HepG2 (cell line): Measurements from ENCODE around the gene RNASE11. TPM values are rescaled to one million over a fixed set of nuclear protein-coding genes. Genes with fewer than 3 reads are reported as not detected.
A peak's percentile ranks its signal among the peaks of the same experiment; 100 is the strongest.

Experiments used
- CENPBD1 ChIP-seq: sonication (generic); formaldehyde crosslinking; IDR thresholded peaks from 2 replicates; pipeline ENCODE4 v1.8.0; 2022; ENCODE audit warnings: missing genetic modification reagents, low read depth, mild to moderate bottlenecking, borderline replicate concordance
- E2F1 ChIP-seq: sonication (generic); formaldehyde crosslinking; IDR thresholded peaks from 2 replicates; pipeline ENCODE4 v1.5.0; 2020; ENCODE audit warnings: missing genetic modification reagents
- ELF3 ChIP-seq: IDR thresholded peaks from 2 replicates; pipeline ENCODE4 v1.6.1; 2016; ENCODE audit warnings: missing genetic modification reagents, missing compliant biosample characterization
- GLI4 ChIP-seq: sonication (generic); formaldehyde crosslinking; IDR thresholded peaks from 2 replicates; pipeline ENCODE4 v1.5.1; 2020; ENCODE audit warnings: missing genetic modification reagents, mild to moderate bottlenecking, moderate library complexity, borderline replicate concordance
- HINFP ChIP-seq: sonication (generic); formaldehyde crosslinking; IDR thresholded peaks from 2 replicates; pipeline ENCODE4 v1.4.0; 2020; ENCODE audit warnings: low read depth, mild to moderate bottlenecking, missing genetic modification reagents
- NCOA2 ChIP-seq: sonication (generic); formaldehyde crosslinking; IDR thresholded peaks from 2 replicates; pipeline ENCODE4 v1.8.0; 2022; ENCODE audit warnings: inconsistent platforms
- PHF8 ChIP-seq: sonication (generic); formaldehyde crosslinking; IDR thresholded peaks from 2 replicates; pipeline ENCODE4 v1.5.0; 2020; ENCODE audit warnings: missing genetic modification reagents
- RARG ChIP-seq: sonication (generic); formaldehyde crosslinking; IDR thresholded peaks from 2 replicates; pipeline ENCODE4 v1.4.0; 2020; ENCODE audit warnings: low read depth, mild to moderate bottlenecking, missing genetic modification reagents
- SRY ChIP-seq: sonication (generic); formaldehyde crosslinking; IDR thresholded peaks from 2 replicates; pipeline ENCODE4 v1.8.0; 2022; ENCODE audit warnings: mild to moderate bottlenecking, missing genetic modification reagents
- ZBTB8A ChIP-seq: sonication (generic); formaldehyde crosslinking; IDR thresholded peaks from 2 replicates; pipeline ENCODE4 v1.4.0; 2020; ENCODE audit warnings: mild to moderate bottlenecking, low read depth, missing genetic modification reagents, borderline replicate concordance
- ZNF251 ChIP-seq: sonication (generic); formaldehyde crosslinking; IDR thresholded peaks from 2 replicates; pipeline ENCODE4 v1.9.0; 2021; ENCODE audit warnings: mild to moderate bottlenecking, missing genetic modification reagents
- ZNF326 ChIP-seq: sonication (generic); formaldehyde crosslinking; IDR thresholded peaks from 2 replicates; pipeline ENCODE4 v1.4.0; 2020; ENCODE audit warnings: missing genetic modification reagents, borderline replicate concordance
- ZNF367 ChIP-seq: sonication (generic); formaldehyde crosslinking; IDR thresholded peaks from 2 replicates; pipeline ENCODE4 v1.4.0; 2020; ENCODE audit warnings: missing genetic modification reagents, borderline replicate concordance
- ZNF558 ChIP-seq: sonication (generic); formaldehyde crosslinking; IDR thresholded peaks from 2 replicates; pipeline ENCODE4 v1.9.0; 2022; ENCODE audit warnings: mild to moderate bottlenecking, missing genetic modification reagents, borderline replicate concordance
- polyA plus RNA-seq, 8 experiments: library from polyadenylated mRNA; depleted of rRNA in 3 of 8; stranded (reverse) in 7 of 8; unstranded in 1 of 8; fragments of >200 nt; fragmentation: Illumina TruSeq in 4 of 8; extraction: Trizol in 4 of 8; gene quantifications; 2 replicates each; pipeline versions ENCODE4 v1.2.1 to v1.2.3, GENCODE V29; 2011 to 2016; ENCODE audit warnings: low read depth in 4 of 8, missing spikeins in 1 of 8, mixed read lengths in 1 of 8; ENCODE audit not compliant: insufficient read depth in 1 of 8
- total RNA-seq, 5 experiments: library from RNA; depleted of rRNA; stranded (reverse); fragments of >200 nt; fragmentation: Illumina TruSeq; extraction: Trizol; gene quantifications; 2 replicates each; pipeline ENCODE4 v1.2.3, GENCODE V29; 2016; ENCODE audit warnings: low read depth in 1 of 5
- TF ChIP-seq, protein P1 (sequence below): sonication (generic); formaldehyde crosslinking; IDR thresholded peaks from 2 replicates; pipeline ENCODE4 v1.4.0; 2020; ENCODE audit warnings: missing genetic modification reagents, borderline replicate concordance
- TF ChIP-seq, protein P2 (sequence below): sonication (generic); formaldehyde crosslinking; IDR thresholded peaks from 2 replicates; pipeline ENCODE4 v1.5.0; 2020; ENCODE audit warnings: missing genetic modification reagents
- TF ChIP-seq, protein P3 (sequence below): sonication (generic); formaldehyde crosslinking; IDR thresholded peaks from 2 replicates; pipeline ENCODE4 v1.8.1; 2022; ENCODE audit warnings: mild to moderate bottlenecking, missing genetic modification reagents

RNASE11 gene
- total and polyA plus RNA-seq, 2 of the 13 experiments (the other 11 are each of a cell fraction or from before 2014, with no cell fraction given): not detected

GRCh38 chr14:20606190-20606901 is 18.5 kb upstream of the RNASE11 start (continued):
- TF ChIP-seq, protein P1, sequence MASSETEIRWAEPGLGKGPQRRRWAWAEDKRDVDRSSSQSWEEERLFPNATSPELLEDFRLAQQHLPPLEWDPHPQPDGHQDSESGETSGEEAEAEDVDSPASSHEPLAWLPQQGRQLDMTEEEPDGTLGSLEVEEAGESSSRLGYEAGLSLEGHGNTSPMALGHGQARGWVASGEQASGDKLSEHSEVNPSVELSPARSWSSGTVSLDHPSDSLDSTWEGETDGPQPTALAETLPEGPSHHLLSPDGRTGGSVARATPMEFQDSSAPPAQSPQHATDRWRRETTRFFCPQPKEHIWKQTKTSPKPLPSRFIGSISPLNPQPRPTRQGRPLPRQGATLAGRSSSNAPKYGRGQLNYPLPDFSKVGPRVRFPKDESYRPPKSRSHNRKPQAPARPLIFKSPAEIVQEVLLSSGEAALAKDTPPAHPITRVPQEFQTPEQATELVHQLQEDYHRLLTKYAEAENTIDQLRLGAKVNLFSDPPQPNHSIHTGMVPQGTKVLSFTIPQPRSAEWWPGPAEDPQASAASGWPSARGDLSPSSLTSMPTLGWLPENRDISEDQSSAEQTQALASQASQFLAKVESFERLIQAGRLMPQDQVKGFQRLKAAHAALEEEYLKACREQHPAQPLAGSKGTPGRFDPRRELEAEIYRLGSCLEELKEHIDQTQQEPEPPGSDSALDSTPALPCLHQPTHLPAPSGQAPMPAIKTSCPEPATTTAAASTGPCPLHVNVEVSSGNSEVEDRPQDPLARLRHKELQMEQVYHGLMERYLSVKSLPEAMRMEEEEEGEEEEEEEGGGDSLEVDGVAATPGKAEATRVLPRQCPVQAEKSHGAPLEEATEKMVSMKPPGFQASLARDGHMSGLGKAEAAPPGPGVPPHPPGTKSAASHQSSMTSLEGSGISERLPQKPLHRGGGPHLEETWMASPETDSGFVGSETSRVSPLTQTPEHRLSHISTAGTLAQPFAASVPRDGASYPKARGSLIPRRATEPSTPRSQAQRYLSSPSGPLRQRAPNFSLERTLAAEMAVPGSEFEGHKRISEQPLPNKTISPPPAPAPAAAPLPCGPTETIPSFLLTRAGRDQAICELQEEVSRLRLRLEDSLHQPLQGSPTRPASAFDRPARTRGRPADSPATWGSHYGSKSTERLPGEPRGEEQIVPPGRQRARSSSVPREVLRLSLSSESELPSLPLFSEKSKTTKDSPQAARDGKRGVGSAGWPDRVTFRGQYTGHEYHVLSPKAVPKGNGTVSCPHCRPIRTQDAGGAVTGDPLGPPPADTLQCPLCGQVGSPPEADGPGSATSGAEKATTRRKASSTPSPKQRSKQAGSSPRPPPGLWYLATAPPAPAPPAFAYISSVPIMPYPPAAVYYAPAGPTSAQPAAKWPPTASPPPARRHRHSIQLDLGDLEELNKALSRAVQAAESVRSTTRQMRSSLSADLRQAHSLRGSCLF (CRISPR knock-in tag): no peak
- TF ChIP-seq RARG (CRISPR knock-in tag) (no peak), PHF8 (CRISPR knock-in tag) (no peak), ZNF558 (no peak), HINFP (CRISPR knock-in tag) (no peak; the same call in 1 of the 2 replicates), NCOA2 (no peak; the same call in 1 of the 2 replicates), E2F1 (no peak), ZNF367 (CRISPR knock-in tag) (0 out of 2 replicates have a peak, but pooled peaks have one; percentile 18), ZBTB8A (CRISPR knock-in tag) (no peak), ZNF326 (CRISPR knock-in tag) (no peak), GLI4 (no peak), SRY (0 out of 2 replicates have a peak, but pooled peaks have one; percentile 36), ZNF251 (CRISPR knock-in tag) (no peak), CENPBD1 (CRISPR knock-in tag) (no peak), ELF3 (CRISPR knock-in tag) (0 out of 2 replicates have a peak, but pooled peaks have one; percentile 30)
- TF ChIP-seq, protein P2, sequence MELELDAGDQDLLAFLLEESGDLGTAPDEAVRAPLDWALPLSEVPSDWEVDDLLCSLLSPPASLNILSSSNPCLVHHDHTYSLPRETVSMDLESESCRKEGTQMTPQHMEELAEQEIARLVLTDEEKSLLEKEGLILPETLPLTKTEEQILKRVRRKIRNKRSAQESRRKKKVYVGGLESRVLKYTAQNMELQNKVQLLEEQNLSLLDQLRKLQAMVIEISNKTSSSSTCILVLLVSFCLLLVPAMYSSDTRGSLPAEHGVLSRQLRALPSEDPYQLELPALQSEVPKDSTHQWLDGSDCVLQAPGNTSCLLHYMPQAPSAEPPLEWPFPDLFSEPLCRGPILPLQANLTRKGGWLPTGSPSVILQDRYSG (CRISPR knock-in tag): no peak
- TF ChIP-seq, protein P3, sequence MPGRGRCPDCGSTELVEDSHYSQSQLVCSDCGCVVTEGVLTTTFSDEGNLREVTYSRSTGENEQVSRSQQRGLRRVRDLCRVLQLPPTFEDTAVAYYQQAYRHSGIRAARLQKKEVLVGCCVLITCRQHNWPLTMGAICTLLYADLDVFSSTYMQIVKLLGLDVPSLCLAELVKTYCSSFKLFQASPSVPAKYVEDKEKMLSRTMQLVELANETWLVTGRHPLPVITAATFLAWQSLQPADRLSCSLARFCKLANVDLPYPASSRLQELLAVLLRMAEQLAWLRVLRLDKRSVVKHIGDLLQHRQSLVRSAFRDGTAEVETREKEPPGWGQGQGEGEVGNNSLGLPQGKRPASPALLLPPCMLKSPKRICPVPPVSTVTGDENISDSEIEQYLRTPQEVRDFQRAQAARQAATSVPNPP (CRISPR knock-in tag): no peak
